GM23338 (cell line): Measurements from ENCODE around the gene BDH1. TPM values are rescaled to one million over a fixed set of nuclear protein-coding genes. Genes with fewer than 3 reads are reported as not detected.

Source experiments
- ATAC-seq: fragments of 200-7000 bp; cut with Tn5 transposase; 3 replicates; pipeline ENCODE4 v1.9.1; 2020
- DNase-seq: peaks from one replicate; pipeline ENCODE4 v3.0.0-alpha.2; 2015; ENCODE audit warnings: low spot score
- H2AFZ ChIP-seq: fragments of 200-600 bp; sonication (generic); 2 replicates; pipeline ENCODE4 v1.8.0; 2016; ENCODE audit warnings: antibody characterized with exemption, mild to moderate bottlenecking, moderate library complexity
- H3F3A ChIP-seq: fragments of 200-600 bp; sonication (generic); replicated peaks from 2 replicates; pipeline ENCODE4 v1.8.0; 2017; ENCODE audit warnings: antibody characterized with exemption, mixed run types, low read depth
- H3K27ac ChIP-seq: fragments of 200-600 bp; sonication (generic); 2 replicates; pipeline ENCODE4 v1.6.1; 2016; ENCODE audit warnings: low read depth
- H3K27me3 ChIP-seq: fragments of 200-600 bp; sonication (generic); 2 replicates; pipeline ENCODE4 v1.8.0; 2016; ENCODE audit warnings: mild to moderate bottlenecking, mixed run types, moderate library complexity; ENCODE audit not compliant: insufficient read depth
- H3K36me3 ChIP-seq: fragments of 200-600 bp; sonication (generic); 2 replicates; pipeline ENCODE4 v1.8.0; 2016; ENCODE audit warnings: mild to moderate bottlenecking; ENCODE audit not compliant: insufficient read depth
- H3K4me1 ChIP-seq: fragments of 200-600 bp; sonication (generic); 2 replicates; pipeline ENCODE4 v1.8.0; 2016; ENCODE audit warnings: mild to moderate bottlenecking, moderate library complexity; ENCODE audit not compliant: insufficient read depth
- H3K4me2 ChIP-seq: fragments of 200-600 bp; sonication (generic); 2 replicates; pipeline ENCODE4 v1.7.1; 2017; ENCODE audit warnings: mixed run types
- H3K4me3 ChIP-seq: fragments of 200-600 bp; sonication (generic); 2 replicates; pipeline ENCODE4 v1.6.1; 2016; ENCODE audit warnings: mixed run types
- H3K79me2 ChIP-seq: fragments of 200-600 bp; sonication (generic); replicated peaks from 2 replicates; pipeline ENCODE4 v1.8.0; 2017; ENCODE audit warnings: mild to moderate bottlenecking; ENCODE audit not compliant: insufficient read depth
- H3K9me2 ChIP-seq: fragments of 200-600 bp; sonication (generic); 2 replicates; pipeline ENCODE4 v1.8.0; 2017; ENCODE audit not compliant: insufficient read depth
- H4K20me1 ChIP-seq: fragments of 200-600 bp; sonication (generic); replicated peaks from 2 replicates; pipeline ENCODE4 v1.8.0; 2017; ENCODE audit warnings: mild to moderate bottlenecking; ENCODE audit not compliant: insufficient read depth
- H3K27ac Mint-ChIP-seq: 2 replicates; pipeline ENCODE4 v1.8.0; 2020; ENCODE audit warnings: inconsistent platforms, mild to moderate bottlenecking, moderate library complexity, mixed read lengths
- H3K27me3 Mint-ChIP-seq: 3 replicates; pipeline ENCODE4 v1.8.0; 2022; ENCODE audit warnings: low read depth, mild to moderate bottlenecking, moderate library complexity, mixed read lengths, inconsistent platforms; ENCODE audit not compliant: insufficient read depth, poor library complexity
- H3K36me3 Mint-ChIP-seq: 3 replicates; pipeline ENCODE4 v1.8.0; 2021; ENCODE audit warnings: low read depth, mild to moderate bottlenecking, inconsistent platforms, moderate library complexity, mixed read lengths
- H3K4me1 Mint-ChIP-seq: 3 replicates; pipeline ENCODE4 v1.8.0; 2020; ENCODE audit warnings: mild to moderate bottlenecking, inconsistent platforms, mixed read lengths
- H3K4me3 Mint-ChIP-seq: 3 replicates; pipeline ENCODE4 v1.8.0; 2021; ENCODE audit warnings: moderate library complexity, mild to moderate bottlenecking, inconsistent platforms, mixed read lengths
- H3K9me3 Mint-ChIP-seq: 3 replicates; pipeline ENCODE4 v1.8.0; 2020; ENCODE audit warnings: moderate library complexity, mild to moderate bottlenecking, inconsistent platforms, mixed read lengths
- CREB1 ChIP-seq: fragments of 250-450 bp; sonication (Bioruptor Pico); IDR thresholded peaks from 2 replicates; pipeline ENCODE4 v1.5.0; 2020; ENCODE audit warnings: low read depth, mild to moderate bottlenecking, moderate library complexity
- ETS1 ChIP-seq: IDR thresholded peaks from 2 replicates; pipeline ENCODE4 v1.6.1; 2016; ENCODE audit warnings: antibody characterized with exemption
- EZH2 ChIP-seq: fragments of 200-600 bp; sonication (generic); IDR thresholded peaks from one replicate; pipeline ENCODE4 v1.8.0; 2017; ENCODE audit warnings: antibody characterized with exemption, mild to moderate bottlenecking, low read depth; ENCODE audit not compliant: unreplicated experiment
- EZH2phosphoT487 ChIP-seq: fragments of 200-600 bp; sonication (generic); IDR thresholded peaks from one replicate; pipeline ENCODE4 v1.8.1; 2018; ENCODE audit warnings: antibody characterized with exemption; ENCODE audit not compliant: unreplicated experiment
- POLR2AphosphoS5 ChIP-seq: IDR thresholded peaks from 2 replicates; pipeline ENCODE4 v1.6.1; 2016; ENCODE audit warnings: antibody characterized with exemption, low read depth
- REST ChIP-seq: IDR thresholded peaks from one replicate; pipeline ENCODE4 v1.6.1; 2018; ENCODE audit warnings: antibody characterized with exemption; ENCODE audit not compliant: unreplicated experiment
- ZNF114 ChIP-seq: fragments of 250-450 bp; sonication (Bioruptor Pico); IDR thresholded peaks from 2 replicates; pipeline ENCODE4 v1.5.0; 2020; ENCODE audit warnings: mild to moderate bottlenecking, moderate library complexity
- polyA plus RNA-seq: library from polyadenylated mRNA; unstranded; fragments of >200 nt; fragmentation: Nextera tagmentation; extraction: Ambion mirVana; gene quantifications from 2 replicates; pipeline ENCODE4 v1.2.1, GENCODE V29; 2016
- total RNA-seq: library from RNA; depleted of rRNA; stranded (reverse); fragments of >200 nt; shearing (Covaris generic); gene quantifications from 2 replicates; pipeline ENCODE4 v1.2.3, GENCODE V29; 2014
- TF ChIP-seq, protein P1 (sequence below), 2 experiments: fragments of 200-600 bp in 1 of 2; sonication (generic) in 1 of 2; conservative IDR thresholded peaks; 2 replicates each; pipeline versions ENCODE4 v1.5.1 to v1.6.1; 2016 to 2017; ENCODE audit warnings: antibody characterized with exemption in 2 of 2, low read depth in 2 of 2, mild to moderate bottlenecking in 2 of 2, moderate library complexity in 1 of 2

The BDH1 gene
- total and polyA plus RNA-seq, 2 experiments from 2014 or later = 18.1 to 19.3 TPM

GRCh38 chr3:197554196-197554561, 1.6 kb downstream of the BDH1 start (continued):
- TF ChIP-seq REST (no peak), POLR2AphosphoS5 (no peak), CREB1 (CRISPR knock-in tag) (no peak), EZH2phosphoT487 (no peak), EZH2 (no peak), ETS1 (no peak), ZNF114 (no peak)
- TF ChIP-seq, protein P1, sequence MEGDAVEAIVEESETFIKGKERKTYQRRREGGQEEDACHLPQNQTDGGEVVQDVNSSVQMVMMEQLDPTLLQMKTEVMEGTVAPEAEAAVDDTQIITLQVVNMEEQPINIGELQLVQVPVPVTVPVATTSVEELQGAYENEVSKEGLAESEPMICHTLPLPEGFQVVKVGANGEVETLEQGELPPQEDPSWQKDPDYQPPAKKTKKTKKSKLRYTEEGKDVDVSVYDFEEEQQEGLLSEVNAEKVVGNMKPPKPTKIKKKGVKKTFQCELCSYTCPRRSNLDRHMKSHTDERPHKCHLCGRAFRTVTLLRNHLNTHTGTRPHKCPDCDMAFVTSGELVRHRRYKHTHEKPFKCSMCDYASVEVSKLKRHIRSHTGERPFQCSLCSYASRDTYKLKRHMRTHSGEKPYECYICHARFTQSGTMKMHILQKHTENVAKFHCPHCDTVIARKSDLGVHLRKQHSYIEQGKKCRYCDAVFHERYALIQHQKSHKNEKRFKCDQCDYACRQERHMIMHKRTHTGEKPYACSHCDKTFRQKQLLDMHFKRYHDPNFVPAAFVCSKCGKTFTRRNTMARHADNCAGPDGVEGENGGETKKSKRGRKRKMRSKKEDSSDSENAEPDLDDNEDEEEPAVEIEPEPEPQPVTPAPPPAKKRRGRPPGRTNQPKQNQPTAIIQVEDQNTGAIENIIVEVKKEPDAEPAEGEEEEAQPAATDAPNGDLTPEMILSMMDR (conservative IDR thresholded peaks at IDR 0.05; ENCODE audit: low read depth in 2 of 2) = no peak

DNA sequence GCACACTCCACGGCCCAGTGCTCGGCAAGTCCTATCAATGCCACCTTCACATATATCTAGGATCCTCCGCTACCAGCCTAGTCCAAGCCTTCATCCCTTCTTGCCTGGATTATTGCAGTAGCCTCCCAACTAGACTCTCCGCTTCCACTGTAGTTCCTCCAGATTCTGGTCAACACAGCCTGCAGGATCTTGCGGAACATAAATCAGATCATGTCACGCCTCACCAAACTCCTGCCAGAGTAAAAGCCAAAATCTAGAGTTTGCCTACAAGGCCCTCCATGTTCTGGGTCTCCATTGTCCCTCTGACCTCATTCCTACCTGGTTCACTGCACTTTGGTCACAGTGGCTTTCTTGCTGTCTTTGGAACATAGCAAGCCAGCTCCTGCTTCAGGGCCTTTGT, 3.6 kb downstream of the BDH1 start:
- Histone ChIP-seq H3K4me3 (no peak overlapping the region), H3K4me1 (peaks cover 52% of the 10 kb centered on the region), H3K36me3 (no peaks in the 10 kb centered on the region), H3K27me3 (peaks cover 11% of the 10 kb centered on the region), H4K20me1 (no peaks in the 10 kb centered on the region), H3K9me2 (no peaks in the 10 kb centered on the region), H2AFZ (no peak overlapping the region), H3K79me2 (peaks cover 18% of the 10 kb centered on the region), H3K4me2 (no peak overlapping the region), H3F3A (peaks cover 4% of the 10 kb centered on the region; the same call in 1 of the 2 replicates), H3K27ac (no peak overlapping the region)
- no peak for ATAC-seq
- DNase-seq = no peak
- H3K4me1 Mint-ChIP-seq = peaks cover 52% of the 10 kb centered on the region
- H3K4me3 Mint-ChIP-seq = no peak overlapping the region
- 0 out of 3 replicates have a peak, but pooled peaks cover 3% of the 10 kb centered on the region for H3K9me3 Mint-ChIP-seq
- peaks cover 8% of the 10 kb centered on the region; the same call in 2 of the 3 replicates for H3K36me3 Mint-ChIP-seq
- no peak overlapping the region for H3K27ac Mint-ChIP-seq
- H3K27me3 Mint-ChIP-seq = peaks cover 25% of the 10 kb centered on the region
- TF ChIP-seq REST = no peak
- TF ChIP-seq, protein P1 (conservative IDR thresholded peaks at IDR 0.05; ENCODE audit: low read depth in 2 of 2) = no peak
